IMR-90 (cell line): ENCODE results near the gene MZF1. TPM values are rescaled to one million over a fixed set of nuclear protein-coding genes. Genes with fewer than 3 reads are reported as not detected.

Source experiments
- ATAC-seq: fragments of 200-7000 bp; cut with Tn5 transposase; 2 replicates; pipeline ENCODE4 v1.9.1; 2020; ENCODE audit warnings: low read depth, mild to moderate bottlenecking, moderate library complexity
- BruUV-seq: library from RNA; stranded (reverse); fragments of 400-500 nt; replicated peaks from 2 replicates; lab custom pipeline; 2021; lab: Mats Ljungman, UMichigan
- CTCF ChIA-PET: fragments of 300-600 bp; formaldehyde crosslinking; extraction: SDS; loops from one replicate; lab custom pipeline; 2021; ENCODE audit warnings: antibody characterized with exemption; lab: Yijun Ruan, JAX
- POLR2A ChIA-PET: fragments of 300-600 bp; sonication (Branson Sonifier 250); formaldehyde crosslinking; loops from one replicate; lab custom pipeline; 2022; ENCODE audit warnings: antibody characterized with exemption; ENCODE audit not compliant: unreplicated experiment; lab: Charles Lee
- DNase-seq: peaks from one replicate; pipeline ENCODE4 v3.0.0; 2013
- H2AFZ ChIP-seq: replicated peaks from 2 replicates; pipeline ENCODE3; 2013; ENCODE audit warnings: low read length, mild to moderate bottlenecking; ENCODE audit not compliant: poor library complexity
- H2AK5ac ChIP-seq: 2 replicates; pipeline ENCODE4 v1.6.1; 2013; ENCODE audit warnings: low read depth, low read length, inconsistent platforms
- H2AK9ac ChIP-seq: replicated peaks from 2 replicates; pipeline ENCODE3; 2013; ENCODE audit warnings: mild to moderate bottlenecking, low read depth, low read length, moderate library complexity; ENCODE audit not compliant: poor library complexity
- H2BK120ac ChIP-seq: 2 replicates; pipeline ENCODE4 v1.6.1; 2013; ENCODE audit warnings: low read depth, low read length, inconsistent platforms
- H2BK15ac ChIP-seq: 3 replicates; pipeline ENCODE4 v1.6.1; 2013; ENCODE audit warnings: low read depth, low read length, inconsistent platforms
- H2BK20ac ChIP-seq: 2 replicates; pipeline ENCODE4 v1.6.1; 2013; ENCODE audit warnings: low read depth, mild to moderate bottlenecking, inconsistent platforms, low read length, moderate library complexity
- H2BK5ac ChIP-seq: 2 replicates; pipeline ENCODE4 v1.6.1; 2013; ENCODE audit warnings: mild to moderate bottlenecking, low read depth, low read length, inconsistent platforms; ENCODE audit not compliant: poor library complexity, severe bottlenecking
- H3K14ac ChIP-seq: replicated peaks from 2 replicates; pipeline ENCODE4 v1.6.1; 2013; ENCODE audit warnings: low read depth, low read length, inconsistent platforms
- H3K18ac ChIP-seq: 2 replicates; pipeline ENCODE4 v1.6.1; 2013; ENCODE audit warnings: low read depth, low read length, control low read depth
- H3K23ac ChIP-seq: 2 replicates; pipeline ENCODE4 v1.6.1; 2013; ENCODE audit warnings: low read depth, low read length, inconsistent platforms
- H3K27ac ChIP-seq: 2 replicates; pipeline ENCODE4 v1.5.1; 2013; ENCODE audit warnings: mild to moderate bottlenecking, control low read depth, low read length; ENCODE audit not compliant: insufficient read depth
- H3K27me3 ChIP-seq: 2 replicates; pipeline ENCODE4 v1.6.1; 2013; ENCODE audit warnings: low read length; ENCODE audit not compliant: control insufficient read depth, insufficient read depth
- H3K36me3 ChIP-seq: 2 replicates; pipeline ENCODE4 v1.6.1; 2013; ENCODE audit warnings: low read length, mixed read lengths; ENCODE audit not compliant: control insufficient read depth, insufficient read depth
- H3K4ac ChIP-seq: 2 replicates; pipeline ENCODE4 v1.6.1; 2013; ENCODE audit warnings: low read depth, low read length, inconsistent platforms
- H3K4me1 ChIP-seq: 2 replicates; pipeline ENCODE4 v1.6.1; 2013; ENCODE audit warnings: low read length, mixed read lengths; ENCODE audit not compliant: control insufficient read depth, insufficient read depth
- H3K4me2 ChIP-seq: 2 replicates; pipeline ENCODE4 v1.6.1; 2013; ENCODE audit warnings: low read depth, mild to moderate bottlenecking, control low read depth, low read length, moderate library complexity
- H3K4me3 ChIP-seq: 2 replicates; pipeline ENCODE4 v1.5.1; 2013; ENCODE audit warnings: low read depth, mild to moderate bottlenecking, control low read depth, low read length, moderate library complexity; ENCODE audit not compliant: insufficient read depth
- H3K56ac ChIP-seq: 2 replicates; pipeline ENCODE4 v1.6.1; 2013; ENCODE audit warnings: low read length, inconsistent platforms; ENCODE audit not compliant: insufficient read depth; ENCODE audit errors: extremely low read depth
- H3K79me1 ChIP-seq, 2 experiments: 2 replicates each; pipeline ENCODE4 v1.6.1; 2013; ENCODE audit warnings: low read length in 2 of 2, inconsistent platforms in 1 of 2, low read depth in 1 of 2
- H3K9ac ChIP-seq: 2 replicates; pipeline ENCODE4 v1.6.1; 2013; ENCODE audit warnings: low read depth, low read length, control low read depth
- H3K9me1 ChIP-seq: 2 replicates; pipeline ENCODE4 v1.6.1; 2013; ENCODE audit warnings: low read length, inconsistent platforms; ENCODE audit not compliant: insufficient read depth
- H3K9me3 ChIP-seq: 2 replicates; pipeline ENCODE4 v1.6.1; 2013; ENCODE audit warnings: low read length; ENCODE audit not compliant: control insufficient read depth, insufficient read depth
- H4K20me1 ChIP-seq: 2 replicates; pipeline ENCODE4 v1.6.1; 2013; ENCODE audit warnings: low read length, inconsistent platforms; ENCODE audit not compliant: insufficient read depth
- H4K5ac ChIP-seq: 2 replicates; pipeline ENCODE4 v1.6.1; 2013; ENCODE audit warnings: mild to moderate bottlenecking, low read depth, low read length, control low read depth
- H4K8ac ChIP-seq, 2 experiments: 2 replicates each; pipeline ENCODE4 v1.6.1; 2013; ENCODE audit warnings: low read depth in 2 of 2, low read length in 2 of 2, control low read depth in 1 of 2, inconsistent platforms in 1 of 2
- H4K91ac ChIP-seq: 2 replicates; pipeline ENCODE4 v1.6.1; 2013; ENCODE audit warnings: low read depth, low read length, inconsistent platforms; ENCODE audit not compliant: insufficient read depth
- MXI1 ChIP-seq: IDR thresholded peaks from 2 replicates; pipeline ENCODE4 v1.6.1; 2012; ENCODE audit warnings: low read depth, mild to moderate bottlenecking, low read length, moderate library complexity, borderline replicate concordance
- POLR2A ChIP-seq: IDR thresholded peaks from 2 replicates; pipeline ENCODE4 v1.6.1; 2012; ENCODE audit warnings: mild to moderate bottlenecking, low read depth, low read length
- WGBS, 2 experiments: methylation state at CpG; one replicate each; pipeline versions ENCODE4 v1.1.5 to v1.1.7; 2013; ENCODE audit warnings: missing lambda C conversion rate in 2 of 2; ENCODE audit not compliant: insufficient read length in 1 of 2; ENCODE audit errors: extremely low coverage in 2 of 2; 5-methylcytosine and 5-hydroxymethylcytosine counted together
- dilution Hi-C: fragments of 300-500 bp; cut with HindIII; formaldehyde crosslinking; loops from one replicate; pipeline ENCODE4 v1.14.3; 2018; ENCODE audit warnings: low sequenced_read_pairs; ENCODE audit not compliant: unreplicated experiment
- in situ Hi-C: fragments of 300-500 bp; cut with MboI; formaldehyde crosslinking; loops from 3 replicates; pipeline ENCODE4 v1.14.3; 2019; ENCODE audit warnings: low sequenced_read_pairs, inconsistent platforms, mixed read lengths
- intact Hi-C: fragments of 100-400 bp; cut with micrococcal nuclease; formaldehyde crosslinking; loops from 2 replicates; pipeline ENCODE4 v1.10.0; 2022
- polyA plus RNA-seq, 3 experiments: library from polyadenylated mRNA; depleted of rRNA; stranded (reverse); fragments of >200 nt; gene quantifications; 2 replicates each; pipeline ENCODE4 v1.2.3, GENCODE V29; 2012; ENCODE audit warnings: low replicate concordance in 1 of 3
- total RNA-seq: library from RNA; depleted of rRNA; stranded (reverse); fragments of >200 nt; gene quantifications from 2 replicates; pipeline ENCODE4 v1.2.3, GENCODE V29; 2012

MZF1 gene
- total and polyA plus RNA-seq, 2 of the 4 experiments (the other 2 are of a cell fraction), result 3.4 to 15.0 TPM

- H4K20me1 ChIP-seq, result peaks cover 41% of the 10 kb centered on the region
- peak overlapping the region; percentile 35 for H3K56ac ChIP-seq
- H3K9me3 ChIP-seq, result no peaks in the 10 kb centered on the region
- 45% methylated on average over 5 of the region's 18 CpGs; no CpG with 5 or more reads in 1 of the 2 experiments for WGBS, 2 experiments
- peak overlapping the region; percentile 91 for H4K91ac ChIP-seq
- H3K27ac ChIP-seq, result peak overlapping the region; percentile 80
- peak overlapping the region; percentile 77 for H2BK5ac ChIP-seq
- peak overlapping the region; percentile 86 for H3K23ac ChIP-seq
- no peaks in the 10 kb centered on the region for H3K27me3 ChIP-seq
- ATAC-seq (no peak), DNase-seq (no peak)
- H3K4ac ChIP-seq, result peak overlapping the region; percentile 95
- in situ Hi-C loops (no loop called here), intact Hi-C loops (no loop called here), dilution Hi-C loops (no loop called here)
- H3K9ac ChIP-seq, result peak overlapping the region; percentile 74
- H2AK5ac ChIP-seq, result peak overlapping the region; percentile 96
- no peak overlapping the region for H2BK15ac ChIP-seq
- no TSS peak for BruUV-seq
- peak overlapping the region; percentile 97 to 99 for H4K8ac ChIP-seq
- H2BK20ac ChIP-seq, result no peak overlapping the region
- peak overlapping the region; percentile 100 for H2AK9ac ChIP-seq
- POLR2A ChIA-PET, result no interaction called here
- peak overlapping the region; percentile 68 for H4K5ac ChIP-seq
- H3K4me3 ChIP-seq, result peak overlapping the region; percentile 55
- H2AFZ ChIP-seq, result peak overlapping the region; percentile 96
- peak overlapping the region; percentile 90 for H3K4me2 ChIP-seq
- H3K79me1 ChIP-seq, result peaks cover 23 to 67% of the 10 kb centered on the region in 2 experiments
- no peak overlapping the region for H3K18ac ChIP-seq
- H2BK120ac ChIP-seq, result peak overlapping the region; percentile 8; the same call in 1 of the 2 replicates
- H3K36me3 ChIP-seq, result peaks cover 50% of the 10 kb centered on the region
- peaks cover 17% of the 10 kb centered on the region for H3K4me1 ChIP-seq
- peaks cover 14% of the 10 kb centered on the region for H3K9me1 ChIP-seq
- no peak for TF ChIP-seq MXI1
- TF ChIP-seq POLR2A, result no peak; the same call in 1 of the 2 replicates
- H3K14ac ChIP-seq, result peak overlapping the region; percentile 97
- CTCF ChIA-PET, result no interaction called here
Observed at GRCh38 chr19:58553799-58554493, 19.2 kb downstream of the MZF1 start.
